GM12892 (cell line): Measurements from ENCODE around the gene XPO6.

Experiments used
- POLR2A ChIP-seq: IDR thresholded peaks from 2 replicates; pipeline ENCODE4 v1.6.1; 2011; ENCODE audit warnings: low read depth, low read length, control low read depth
- POLR2AphosphoS5 ChIP-seq: IDR thresholded peaks from 2 replicates; pipeline ENCODE4 v1.6.1; 2011; ENCODE audit warnings: low read depth, low read length, control low read depth
- TAF1 ChIP-seq: IDR thresholded peaks from 2 replicates; pipeline ENCODE4 v1.6.1; 2011; ENCODE audit warnings: low read depth, mild to moderate bottlenecking, control low read depth, low read length, borderline replicate concordance

DNA sequence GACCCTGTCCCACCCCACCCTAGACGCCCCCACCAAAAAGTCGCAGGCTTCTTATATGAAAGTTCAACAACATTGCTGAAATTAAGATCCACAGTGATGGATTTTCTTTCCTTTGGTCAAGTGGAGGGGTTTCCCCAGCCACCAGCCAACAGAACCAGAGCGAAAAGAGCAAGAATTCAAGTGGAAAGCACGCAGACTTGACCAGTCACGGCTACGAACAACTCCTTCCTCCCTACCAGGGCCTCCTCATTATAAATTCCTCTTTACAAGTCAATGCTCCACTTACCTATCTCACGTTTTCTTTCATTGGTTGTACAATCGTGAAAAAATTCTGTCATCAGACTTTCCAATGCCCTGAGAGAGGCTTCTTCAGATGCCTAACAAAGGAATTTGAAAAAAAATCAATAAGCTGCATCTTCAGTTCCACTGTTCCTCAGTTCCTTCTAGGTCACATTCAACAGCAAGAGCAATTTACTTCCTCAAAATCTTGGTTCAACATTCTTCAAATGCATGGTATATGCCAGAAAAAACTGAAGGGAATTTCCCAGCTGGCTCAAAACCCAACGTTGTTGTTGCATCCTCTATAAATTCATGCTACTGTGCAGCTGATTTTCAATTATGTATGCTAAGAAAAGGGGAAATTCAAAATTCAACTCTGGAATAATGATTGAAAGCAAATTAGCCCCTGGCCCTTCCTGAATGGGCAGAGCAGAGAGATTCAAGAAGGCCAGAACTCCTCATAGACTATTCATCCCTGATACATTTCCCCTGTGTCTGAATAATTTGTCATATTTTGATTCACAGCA lies 30.9 kb downstream of the XPO6 start:
- no peak for TF ChIP-seq TAF1
- TF ChIP-seq POLR2AphosphoS5 = no peak
- no peak for TF ChIP-seq POLR2A
